Stimulated activated CD4-positive, alpha-beta T cell treated with anti-CD3 and anti-CD28 coated beads, Interleukin-12 subunit alpha, Interleukin-12 subunit beta, amount 100 ng/mL, for 24 hours (primary cell): ENCODE measurements around the gene CCDC85C.

Experiments
- DNase-seq, 2 experiments: peaks; one replicate each; pipeline ENCODE4 v3.0.0-alpha.2; 2020; ENCODE audit warnings: low read depth in 2 of 2

CCDC85C gene

GRCh38 chr14:99539491-99539890, 64.5 kb downstream of the CCDC85C start:
- DNase-seq, result no peak

- no peak for DNase-seq
Observed at GRCh38 chr14:99538733-99539132, 65.3 kb downstream of the CCDC85C start.

DNA sequence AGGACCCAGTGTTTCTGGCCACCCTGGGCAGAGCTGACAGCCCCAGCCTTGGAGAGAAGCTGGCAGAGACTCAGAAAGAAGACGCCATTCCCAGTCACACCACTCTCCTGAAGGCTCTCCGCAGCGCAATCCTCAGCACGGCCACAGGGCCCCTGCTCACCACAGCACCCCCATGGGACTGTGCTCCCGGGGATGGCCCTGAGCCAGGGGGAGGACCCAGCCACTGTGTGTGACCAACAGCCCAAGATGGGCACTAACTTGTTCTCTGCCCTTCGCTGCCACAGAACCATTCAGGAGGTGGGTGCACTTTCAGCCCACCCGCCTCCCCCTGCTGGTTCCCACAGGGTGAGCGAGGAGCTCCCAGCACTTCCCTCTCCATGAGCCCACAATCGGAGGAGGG, 65.7 kb downstream of the CCDC85C start:
- no peak for DNase-seq

GRCh38 chr14:99537399-99537798, 66.6 kb downstream of the CCDC85C start:
- DNase-seq, result no peak

DNA sequence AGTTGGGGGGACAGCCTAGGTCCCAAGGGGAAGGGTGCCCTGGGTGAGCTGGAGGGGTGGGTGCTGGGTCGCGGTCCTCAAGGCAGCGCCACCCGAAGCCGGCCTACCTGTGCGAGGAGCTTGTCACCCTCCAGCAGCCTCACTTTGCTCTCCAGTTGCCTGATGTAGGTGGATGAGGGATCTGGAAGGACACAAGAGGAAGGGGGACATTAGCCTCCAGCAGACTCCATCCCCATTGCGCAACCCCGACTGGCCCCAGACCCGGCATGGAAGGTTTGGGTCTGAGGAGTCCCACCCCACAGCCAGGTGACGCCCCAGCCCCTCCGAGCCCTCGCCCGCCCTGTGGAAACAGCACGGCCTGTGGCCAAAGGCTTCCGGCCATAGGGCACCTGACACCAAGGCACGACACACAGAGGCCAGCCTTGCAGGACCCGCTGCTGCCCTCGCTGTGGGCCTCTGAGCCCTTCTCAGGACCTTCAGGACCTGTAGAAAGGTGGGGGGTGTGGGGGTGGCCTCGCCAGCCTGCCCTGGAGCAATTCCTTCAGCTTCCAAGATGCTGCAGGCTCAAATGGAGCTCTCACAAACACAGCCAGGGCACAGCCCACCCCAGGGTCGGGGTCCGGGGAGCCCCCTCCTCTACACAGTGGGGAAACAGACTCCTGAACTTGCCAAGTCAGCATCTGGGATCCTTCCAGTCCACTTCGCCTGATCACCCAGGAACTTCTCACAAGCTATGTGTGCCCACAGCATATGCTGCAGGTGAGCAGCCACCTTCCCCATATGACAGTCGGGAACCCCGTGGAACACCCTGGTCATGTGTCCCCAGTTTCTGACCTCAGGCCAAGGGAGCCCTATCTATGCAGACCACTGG, 67.9 kb downstream of the CCDC85C start:
- no peak for DNase-seq

DNA sequence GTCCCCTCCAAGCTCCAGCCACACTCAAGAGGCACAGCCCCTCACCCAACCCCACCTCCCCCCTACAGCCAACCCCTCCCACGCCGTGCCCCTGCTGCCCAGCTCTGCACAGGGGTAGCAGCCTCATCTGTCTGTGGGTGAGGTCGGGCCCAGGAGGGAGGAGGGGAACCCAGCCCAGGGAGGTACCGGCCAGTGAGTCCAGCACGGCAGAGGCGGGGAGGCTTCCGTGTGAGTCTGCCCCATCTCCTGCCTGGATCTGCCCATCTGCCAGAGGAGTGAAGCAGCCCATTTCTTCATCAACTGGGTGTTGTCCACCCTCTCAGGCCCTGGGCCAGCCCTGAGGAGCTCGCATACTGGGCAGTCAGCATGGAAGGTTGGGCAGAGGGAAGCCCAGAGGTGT, 68.6 kb downstream of the CCDC85C start:
- no peak for DNase-seq

GRCh38 chr14:99534863-99535262, 69.1 kb downstream of the CCDC85C start:
- no peak for DNase-seq

- DNase-seq, result no peak
Observed at GRCh38 chr14:99534333-99534732, 69.7 kb downstream of the CCDC85C start.

DNA sequence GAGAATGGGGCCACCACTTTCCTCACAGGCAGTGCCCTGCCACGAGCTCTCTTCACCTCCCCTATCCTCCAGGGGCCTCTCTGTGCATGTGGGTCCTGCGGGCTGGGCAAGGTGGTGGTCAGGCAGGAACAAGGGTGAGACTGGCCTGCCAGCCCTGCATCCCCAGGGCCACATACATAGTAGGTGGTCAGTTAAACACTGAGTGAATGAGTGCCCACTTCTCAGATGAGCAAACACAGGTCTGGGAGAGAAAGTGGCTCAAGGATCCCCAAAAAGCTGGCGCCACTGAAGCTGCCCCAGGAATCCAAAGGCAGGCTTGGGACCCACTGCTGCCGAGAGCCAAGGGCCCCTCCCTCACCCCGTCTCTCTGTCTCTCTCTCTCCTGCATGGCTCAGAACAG, 71.7 kb downstream of the CCDC85C start:
- no peak for DNase-seq

GRCh38 chr14:99531251-99532096, 72.5 kb downstream of the CCDC85C start:
- DNase-seq, result no peak

- no peak for DNase-seq
Observed at GRCh38 chr14:99530407-99531155, 73.4 kb downstream of the CCDC85C start.

DNA sequence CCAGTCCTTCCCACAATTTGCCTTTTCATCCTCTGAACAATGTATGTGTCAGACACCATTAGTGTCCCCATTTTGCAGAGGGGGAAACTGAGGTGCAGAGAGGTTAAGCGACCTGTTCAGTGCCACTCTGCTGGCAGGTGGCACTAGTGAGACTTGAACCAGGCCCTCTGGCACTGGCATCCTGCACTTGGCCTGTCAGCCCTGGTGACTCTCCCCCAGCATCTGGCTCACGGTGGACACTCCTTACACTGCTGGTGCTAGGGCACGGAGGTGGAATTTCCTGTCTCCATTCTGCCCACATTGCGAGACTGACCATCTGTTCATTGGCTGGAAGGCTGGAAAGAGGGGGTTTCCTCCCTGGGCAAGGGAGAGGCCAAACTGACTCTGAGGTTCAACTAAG, 74.1 kb downstream of the CCDC85C start:
- no peak for DNase-seq

GRCh38 chr14:99527427-99528076, 76.5 kb downstream of the CCDC85C start:
- DNase-seq, result no peak

DNA sequence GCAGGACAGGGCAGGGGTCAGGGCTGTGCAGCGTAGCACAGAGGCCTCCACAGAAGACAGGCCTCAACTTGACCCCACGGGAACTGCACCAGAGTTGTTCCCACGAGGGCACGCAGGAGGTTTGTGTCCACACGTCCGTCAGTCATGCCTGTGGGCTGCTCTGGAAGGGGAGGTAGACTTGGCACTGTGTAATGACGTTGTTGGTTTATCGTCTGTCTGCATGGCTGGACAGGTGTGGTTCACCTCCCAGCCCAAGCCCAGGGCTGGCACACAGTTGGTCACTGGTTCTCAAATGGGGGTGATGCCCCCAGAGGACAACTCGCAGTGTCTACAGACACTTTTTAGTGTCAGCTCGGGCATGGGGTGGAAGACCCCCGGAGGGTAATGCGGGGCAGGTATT, 77.0 kb downstream of the CCDC85C start:
- DNase-seq, result no peak

DNA sequence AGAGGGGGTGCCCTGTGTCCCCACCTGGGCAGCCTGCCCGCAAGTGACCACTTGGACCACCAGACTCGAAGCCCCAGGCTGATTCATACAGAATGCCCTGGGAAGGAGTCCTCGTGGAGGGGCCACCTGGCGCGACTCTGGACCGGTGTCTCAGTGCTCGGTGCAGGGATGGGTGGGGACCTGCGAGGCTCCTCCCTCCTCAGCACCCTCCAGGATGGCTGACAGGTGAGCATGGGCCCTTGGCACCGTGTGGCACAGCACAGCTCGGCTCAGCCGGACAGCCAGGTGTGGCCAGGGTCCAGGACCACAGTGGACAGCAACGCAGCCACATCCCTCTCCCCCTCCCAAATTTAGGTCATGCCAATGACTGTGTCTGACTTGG, 78.3 kb downstream of the CCDC85C start:
- DNase-seq, result no peak

GRCh38 chr14:99524804-99525698, 79.0 kb downstream of the CCDC85C start:
- DNase-seq, result no peak

- no peak for DNase-seq
Observed at GRCh38 chr14:99524091-99524661, 79.8 kb downstream of the CCDC85C start.

GRCh38 chr14:99523704-99524055, 80.3 kb downstream of the CCDC85C start:
- no peak for DNase-seq

- DNase-seq, result no peak
Observed at GRCh38 chr14:99522934-99523703, 80.9 kb downstream of the CCDC85C start.

DNA sequence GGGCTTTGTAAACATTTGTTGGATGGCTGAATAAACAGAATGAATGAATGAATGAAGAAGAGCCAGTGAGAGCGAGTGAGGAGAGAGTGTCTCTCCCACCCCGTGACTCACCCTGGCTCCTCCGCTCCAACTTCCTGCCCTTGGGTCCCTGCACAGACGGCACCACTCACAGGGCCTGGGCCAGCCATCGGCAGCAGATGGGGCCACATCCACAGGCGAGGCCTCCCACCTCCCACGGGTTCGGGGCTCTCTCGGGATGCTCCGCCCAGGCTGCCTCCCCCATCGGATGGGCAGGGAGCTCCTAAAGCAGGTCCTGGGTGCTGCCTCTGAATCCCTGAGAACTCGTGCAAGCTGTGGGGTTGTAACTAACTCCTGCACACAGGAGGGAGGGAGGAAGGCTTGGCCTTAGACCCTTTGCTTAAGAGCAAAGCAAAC, 81.5 kb downstream of the CCDC85C start:
- DNase-seq, result no peak
